Mammary epithelial cell (primary cell): Measurements from ENCODE around the gene LRRC74A.

ENCODE experiments used
- CTCF ChIP-seq, 2 donors: IDR thresholded peaks in 1 of 2; conservative IDR thresholded peaks in 1 of 2; 2 replicates each; pipeline ENCODE4 v1.5.1; 2011 to 2012; ENCODE audit warnings: inconsistent platforms in 2 of 2, low read length in 2 of 2, mild to moderate bottlenecking in 2 of 2, control low read depth in 1 of 2, low read depth in 1 of 2; ENCODE audit not compliant: insufficient read depth in 1 of 2; ENCODE audit errors: extremely low read depth in 1 of 2
- EZH2 ChIP-seq: IDR thresholded peaks from 2 replicates; pipeline ENCODE4 v1.6.1; 2012; ENCODE audit warnings: low read length, inconsistent platforms, borderline replicate concordance

- no peak for TF ChIP-seq CTCF (conservative IDR thresholded peaks at IDR 0.05 in 1 of 2, IDR thresholded peaks at IDR 0.05 in 1 of 2; ENCODE audit: extremely low read depth in 1 of 2, insufficient read depth in 1 of 2, low read depth in 1 of 2, low read length in 2 of 2)
- TF ChIP-seq EZH2, result no peak
Measured at GRCh38 chr14:76834241-76834661, 8.0 kb downstream of the LRRC74A start.
